Progenitor cell of endocrine pancreas (in vitro differentiated cells): ENCODE measurements around the gene VMP1. TPM values are rescaled to one million over a fixed set of nuclear protein-coding genes. Genes with fewer than 3 reads are reported as not detected.

Experiments used
- DNase-seq: peaks from one replicate; pipeline ENCODE4 v3.0.0; 2021; ENCODE audit warnings: low spot score; ENCODE audit not compliant: unreplicated experiment
- H3K27ac Mint-ChIP-seq: 2 replicates; pipeline ENCODE4 v1.8.0; 2021; ENCODE audit warnings: mild to moderate bottlenecking, moderate library complexity, mixed read lengths
- H3K27me3 Mint-ChIP-seq: 2 replicates; pipeline ENCODE4 v1.8.0; 2021; ENCODE audit warnings: mixed read lengths
- H3K36me3 Mint-ChIP-seq: 2 replicates; pipeline ENCODE4 v1.8.0; 2022; ENCODE audit warnings: mixed read lengths; ENCODE audit not compliant: insufficient read depth
- H3K4me1 Mint-ChIP-seq: 2 replicates; pipeline ENCODE4 v1.8.0; 2021; ENCODE audit warnings: low read depth, mixed read lengths
- H3K4me3 Mint-ChIP-seq: 2 replicates; pipeline ENCODE4 v1.8.0; 2021; ENCODE audit warnings: low read depth, mild to moderate bottlenecking, moderate library complexity, mixed read lengths
- H3K9me3 Mint-ChIP-seq: 2 replicates; pipeline ENCODE4 v1.8.0; 2021; ENCODE audit warnings: low read depth, mixed read lengths
- CTCF ChIP-seq: fragments of 200-600 bp; sonication (generic); IDR thresholded peaks from one replicate; pipeline ENCODE4 v1.5.0; 2021; ENCODE audit warnings: antibody characterized with exemption, mild to moderate bottlenecking; ENCODE audit not compliant: unreplicated experiment
- total RNA-seq: library from RNA; stranded (reverse); gene quantifications from 2 replicates; pipeline ENCODE4 v1.2.1, GENCODE V29; 2021

VMP1 gene
- total RNA-seq, 1 donor from 2014 or later = 162 TPM

GRCh38 chr17:59714255-59714654 is 6.8 kb downstream of the VMP1 start:
- Mint-ChIP-seq H3K4me3 (no peak overlapping the region), H3K27ac (peak overlapping the region; percentile 56), H3K4me1 (peaks cover 26% of the 10 kb centered on the region), H3K9me3 (no peaks in the 10 kb centered on the region), H3K36me3 (peaks cover 2% of the 10 kb centered on the region), H3K27me3 (no peaks in the 10 kb centered on the region)
- DNase-seq = no peak
- TF ChIP-seq CTCF = no peak

- no peak for DNase-seq
- Mint-ChIP-seq H3K27ac (no peak overlapping the region), H3K9me3 (no peaks in the 10 kb centered on the region), H3K36me3 (no peaks in the 10 kb centered on the region), H3K27me3 (no peaks in the 10 kb centered on the region), H3K4me3 (no peak overlapping the region), H3K4me1 (peaks cover 19% of the 10 kb centered on the region)
- TF ChIP-seq CTCF = no peak
Observed at GRCh38 chr17:59716427-59716826, 9.0 kb downstream of the VMP1 start.

GRCh38 chr17:59719526-59719925 is 12.1 kb downstream of the VMP1 start:
- no peak for DNase-seq
- H3K4me3 Mint-ChIP-seq = no peak overlapping the region

GRCh38 chr17:59722623-59723022 is 15.2 kb downstream of the VMP1 start:
- no peaks in the 10 kb centered on the region for H3K27me3 Mint-ChIP-seq
- no peak overlapping the region for H3K27ac Mint-ChIP-seq
- no peaks in the 10 kb centered on the region for H3K36me3 Mint-ChIP-seq
- DNase-seq = no peak
- H3K9me3 Mint-ChIP-seq = no peaks in the 10 kb centered on the region
- no peak overlapping the region for H3K4me3 Mint-ChIP-seq
- no peak for TF ChIP-seq CTCF
- peaks cover 7% of the 10 kb centered on the region for H3K4me1 Mint-ChIP-seq

More at GRCh38 chr17:59719526-59719925, 12.1 kb downstream of the VMP1 start:
- Mint-ChIP-seq H3K9me3 (no peaks in the 10 kb centered on the region), H3K27ac (no peak overlapping the region), H3K36me3 (no peaks in the 10 kb centered on the region), H3K4me1 (peaks cover 10% of the 10 kb centered on the region), H3K27me3 (no peaks in the 10 kb centered on the region)
- TF ChIP-seq CTCF = no peak

GRCh38 chr17:59723041-59723440 is 15.6 kb downstream of the VMP1 start:
- H3K27me3 Mint-ChIP-seq = no peaks in the 10 kb centered on the region
- H3K27ac Mint-ChIP-seq = peak overlapping the region; percentile 1
- no peak for TF ChIP-seq CTCF
- no peaks in the 10 kb centered on the region for H3K36me3 Mint-ChIP-seq
- peaks cover 7% of the 10 kb centered on the region for H3K4me1 Mint-ChIP-seq
- H3K4me3 Mint-ChIP-seq = no peak overlapping the region
- DNase-seq = no peak
- H3K9me3 Mint-ChIP-seq = no peaks in the 10 kb centered on the region
